GM10248 (cell line): Measurements from ENCODE around the gene NPL.

ENCODE experiments used
- CTCF ChIA-PET: fragments of 300-600 bp; sonication (Branson Sonifier 250); formaldehyde crosslinking; extraction: SDS; loops from one replicate; lab custom pipeline; 2021; ENCODE audit warnings: antibody characterized with exemption; lab: Yijun Ruan, JAX
- POLR2A ChIA-PET: fragments of 350-650 bp; sonication (Branson Sonifier 250); formaldehyde crosslinking; extraction: SDS; loops from one replicate; lab custom pipeline; 2020; ENCODE audit warnings: antibody characterized with exemption; lab: Yijun Ruan, JAX
- DNase-seq: peaks from one replicate; pipeline ENCODE4 v3.0.0; 2012; ENCODE audit errors: extremely low spot score
- TF ChIP-seq, protein P1 (sequence below): IDR thresholded peaks from 2 replicates; pipeline ENCODE4 v1.5.1; 2012; ENCODE audit warnings: mild to moderate bottlenecking, low read depth; ENCODE audit errors: extremely low read depth, missing control alignments, control extremely low read depth

Gene NPL

DNA sequence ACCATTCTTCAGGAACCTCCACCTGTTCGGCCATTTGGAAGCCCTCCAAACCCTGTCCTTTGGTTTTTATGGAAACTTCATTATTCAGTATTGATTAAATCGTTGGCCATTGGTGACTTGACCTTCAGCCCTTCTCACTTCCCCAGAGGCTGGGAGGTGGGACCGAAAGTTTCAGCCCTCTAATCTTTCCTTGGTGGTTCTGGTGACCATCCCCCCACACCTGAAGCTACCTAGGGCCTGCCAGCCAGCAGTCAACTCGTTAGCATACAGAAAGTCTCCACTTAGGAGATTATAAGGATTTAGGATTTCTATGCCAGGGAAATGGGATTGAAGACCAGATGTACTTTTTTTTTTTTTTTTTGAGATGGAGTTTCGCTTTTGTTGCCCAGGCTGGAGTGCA lies 56.3 kb downstream of the NPL start:
- TF ChIP-seq, protein P1, sequence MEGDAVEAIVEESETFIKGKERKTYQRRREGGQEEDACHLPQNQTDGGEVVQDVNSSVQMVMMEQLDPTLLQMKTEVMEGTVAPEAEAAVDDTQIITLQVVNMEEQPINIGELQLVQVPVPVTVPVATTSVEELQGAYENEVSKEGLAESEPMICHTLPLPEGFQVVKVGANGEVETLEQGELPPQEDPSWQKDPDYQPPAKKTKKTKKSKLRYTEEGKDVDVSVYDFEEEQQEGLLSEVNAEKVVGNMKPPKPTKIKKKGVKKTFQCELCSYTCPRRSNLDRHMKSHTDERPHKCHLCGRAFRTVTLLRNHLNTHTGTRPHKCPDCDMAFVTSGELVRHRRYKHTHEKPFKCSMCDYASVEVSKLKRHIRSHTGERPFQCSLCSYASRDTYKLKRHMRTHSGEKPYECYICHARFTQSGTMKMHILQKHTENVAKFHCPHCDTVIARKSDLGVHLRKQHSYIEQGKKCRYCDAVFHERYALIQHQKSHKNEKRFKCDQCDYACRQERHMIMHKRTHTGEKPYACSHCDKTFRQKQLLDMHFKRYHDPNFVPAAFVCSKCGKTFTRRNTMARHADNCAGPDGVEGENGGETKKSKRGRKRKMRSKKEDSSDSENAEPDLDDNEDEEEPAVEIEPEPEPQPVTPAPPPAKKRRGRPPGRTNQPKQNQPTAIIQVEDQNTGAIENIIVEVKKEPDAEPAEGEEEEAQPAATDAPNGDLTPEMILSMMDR = no peak
- CTCF ChIA-PET = interaction anchor here (1.2 to 2.8 kb wide), 2 partner anchors 19 to 36 kb away, joined by 4 to 9 read pairs; no protein-coding TSS in a partner anchor

DNA sequence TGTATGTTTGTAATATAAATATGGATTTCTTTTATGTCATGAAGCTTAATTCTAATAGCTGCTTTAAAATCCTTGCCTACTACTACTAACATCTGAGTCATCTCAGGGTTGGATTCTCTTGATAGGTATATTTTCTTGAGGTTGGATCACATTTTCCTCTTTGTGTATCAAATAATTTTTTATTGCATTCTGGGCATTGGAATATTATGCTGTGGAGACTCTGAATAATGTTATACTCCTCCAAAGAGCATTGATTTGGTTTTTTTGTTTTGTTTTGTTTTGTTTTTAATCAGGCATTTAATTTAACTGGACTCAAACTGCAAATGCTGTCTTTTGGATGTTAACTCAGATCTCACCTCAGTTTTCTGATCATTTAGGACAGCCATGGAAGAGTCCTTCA lies 57.5 kb downstream of the NPL start:
- POLR2A ChIA-PET = no interaction called here
- DNase-seq = no peak
- TF ChIP-seq, protein P1 = no peak
- CTCF ChIA-PET = interaction anchor here (1.2 to 2.8 kb wide), 3 partner anchors 18 to 35 kb away, joined by 3 to 9 read pairs (median 4); no protein-coding TSS in a partner anchor

More for the DNA sequence above, 56.3 kb downstream of the NPL start:
- POLR2A ChIA-PET = no interaction called here
- DNase-seq = no peak

DNA sequence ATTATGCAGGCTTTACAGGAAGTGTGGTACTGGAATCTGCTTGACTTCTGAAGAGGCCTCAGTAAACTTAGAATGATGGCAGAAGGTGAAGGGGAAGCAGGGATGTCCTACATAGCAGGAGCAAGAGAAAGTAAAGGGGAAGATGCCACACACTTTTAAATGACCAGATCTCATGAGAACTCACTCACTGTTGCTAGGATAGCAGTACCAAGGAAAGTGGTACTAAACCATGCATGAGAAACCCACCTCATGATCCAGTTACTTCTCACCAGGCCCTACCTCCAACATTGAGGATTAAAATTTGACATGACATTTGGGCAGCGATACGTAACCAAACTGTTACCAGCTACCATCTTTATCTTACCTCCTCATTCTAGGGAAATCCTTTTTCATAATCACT lies 59.2 kb downstream of the NPL start:
- TF ChIP-seq, protein P1 = no peak
- CTCF ChIA-PET = no interaction called here
- DNase-seq = no peak
- POLR2A ChIA-PET = no interaction called here

- TF ChIP-seq, protein P1 = no peak
- ChIA-PET CTCF (no interaction called here), POLR2A (no interaction called here)
Observed at GRCh38 chr1:182850319-182850718, 60.7 kb downstream of the NPL start.

GRCh38 chr1:182851825-182852224 lies 62.3 kb downstream of the NPL start:
- TF ChIP-seq, protein P1 = no peak
- POLR2A ChIA-PET = no interaction called here
- CTCF ChIA-PET = no interaction called here
- DNase-seq = no peak

More at GRCh38 chr1:182850319-182850718, 60.7 kb downstream of the NPL start:
- DNase-seq = no peak

GRCh38 chr1:182855911-182856310 lies 66.3 kb downstream of the NPL start:
- ChIA-PET CTCF (interaction anchor here (2.0 to 2.6 kb wide), 2 partner anchors 10 to 260 kb away, joined by 6 to 7 read pairs; no protein-coding TSS in a partner anchor), POLR2A (no interaction called here)
- DNase-seq = no peak
- TF ChIP-seq, protein P1 = no peak
